ENCODE data around the gene RFX8. TPM values are rescaled to one million over a fixed set of nuclear protein-coding genes. Genes with fewer than 3 reads are reported as not detected.
A peak's percentile ranks its signal among the peaks of the same experiment; 100 is the strongest.

RFX8 gene
- polyA plus RNA-seq, 1 experiment, result 1.8 TPM

- H3K9me3 ChIP-seq (ENCODE audit: control insufficient read depth, insufficient read depth, low read length), result no peaks in the 10 kb centered on the region
- DNase-seq (ENCODE audit: low read depth, low spot score), result no peak
- no peak for TF ChIP-seq CTCF (IDR thresholded peaks at IDR 0.05; ENCODE audit: low read depth, low read length)
- H3K27me3 ChIP-seq (ENCODE audit: control insufficient read depth, insufficient read depth, low read length), result no peaks in the 10 kb centered on the region
- ChIA-PET POLR2A (no interaction called here), CTCF (interaction anchor here (0.8 kb wide), 1 partner anchor 330 kb away, joined by 5 read pairs; no protein-coding TSS in a partner anchor)
- H3K27ac ChIP-seq (ENCODE audit: low read depth, low read length), result no peak overlapping the region
- no peak overlapping the region for H3K4me3 ChIP-seq (ENCODE audit: low read depth, low read length)
Measured at GRCh38 chr2:101502095-101502494, 27.2 kb upstream of the RFX8 start.

DNA sequence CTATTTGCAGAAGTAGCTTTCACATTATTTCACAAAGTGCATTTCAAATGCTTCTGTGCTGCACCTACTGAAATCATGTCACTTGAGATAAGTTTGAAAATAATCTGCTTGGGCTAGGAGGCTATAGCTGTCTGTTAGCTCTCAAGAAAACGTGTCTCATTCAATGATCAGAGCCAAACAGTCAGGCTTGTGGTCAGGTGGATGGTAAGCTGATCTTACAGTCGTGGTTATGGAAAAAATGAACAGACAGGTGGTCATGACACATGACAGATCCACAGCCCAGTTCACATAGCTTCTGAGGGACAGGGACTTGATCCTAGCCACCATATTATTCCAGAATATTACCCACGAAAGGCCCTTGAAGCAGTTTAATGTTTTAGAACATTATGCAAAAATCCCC lies 26.5 kb upstream of the RFX8 start:
- Histone ChIP-seq H3K9me3 (ENCODE audit: control insufficient read depth, insufficient read depth, low read length) (no peaks in the 10 kb centered on the region), H3K27me3 (ENCODE audit: control insufficient read depth, insufficient read depth, low read length) (no peaks in the 10 kb centered on the region), H3K4me3 (ENCODE audit: low read depth, low read length) (no peak overlapping the region), H3K27ac (ENCODE audit: low read depth, low read length) (no peak overlapping the region)
- DNase-seq (ENCODE audit: low read depth, low spot score), result no peak
- CTCF ChIA-PET, result interaction anchor here (1.2 kb wide), 1 partner anchor 17 kb away, joined by 4 read pairs; no protein-coding TSS in a partner anchor
- POLR2A ChIA-PET, result interaction anchor here (0.5 kb wide), 1 partner anchor 54 kb away, joined by 3 read pairs; no protein-coding TSS in a partner anchor
- no peak for TF ChIP-seq CTCF (IDR thresholded peaks at IDR 0.05; ENCODE audit: low read depth, low read length)

GRCh38 chr2:101500860-101501259 lies 25.9 kb upstream of the RFX8 start:
- Histone ChIP-seq H3K4me3 (ENCODE audit: low read depth, low read length) (no peak overlapping the region), H3K9me3 (ENCODE audit: control insufficient read depth, insufficient read depth, low read length) (no peaks in the 10 kb centered on the region), H3K27me3 (ENCODE audit: control insufficient read depth, insufficient read depth, low read length) (no peaks in the 10 kb centered on the region), H3K27ac (ENCODE audit: low read depth, low read length) (no peak overlapping the region)
- no peak for DNase-seq (ENCODE audit: low read depth, low spot score)
- ChIA-PET POLR2A (interaction anchor here (0.5 kb wide), 1 partner anchor 54 kb away, joined by 3 read pairs; no protein-coding TSS in a partner anchor), CTCF (interaction anchor here (1.2 to 1.4 kb wide), 2 partner anchors 18 to 159 kb away, joined by 4 read pairs; no protein-coding TSS in a partner anchor)
- TF ChIP-seq CTCF (IDR thresholded peaks at IDR 0.05; ENCODE audit: low read depth, low read length), result no peak

DNA sequence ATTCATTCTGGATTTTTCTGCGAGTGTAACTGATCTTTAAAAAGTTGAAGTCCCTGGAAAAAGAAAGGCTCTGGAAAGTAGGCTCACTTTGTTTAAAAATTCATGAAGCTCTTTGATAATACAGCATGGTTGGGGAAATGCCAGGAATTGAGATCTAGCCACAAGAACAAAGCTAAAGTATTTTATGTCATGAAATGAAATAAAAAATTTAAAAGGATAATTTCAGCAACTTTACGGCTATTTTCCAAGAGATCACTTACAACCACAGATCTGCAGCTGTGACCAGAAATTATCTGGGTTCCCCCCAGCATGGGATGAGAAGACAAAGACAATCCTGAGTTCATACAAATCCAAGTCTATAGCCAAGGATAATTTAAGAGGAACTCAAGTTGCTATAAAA lies 25.3 kb upstream of the RFX8 start:
- DNase-seq (ENCODE audit: low read depth, low spot score), result no peak
- TF ChIP-seq CTCF (IDR thresholded peaks at IDR 0.05; ENCODE audit: low read depth, low read length), result no peak
- ChIA-PET CTCF (interaction anchor here (0.9 to 1.4 kb wide), 3 partner anchors 81 to 331 kb away, joined by 3 to 6 read pairs (median 4); no protein-coding TSS in a partner anchor), POLR2A (no interaction called here)
- Histone ChIP-seq H3K9me3 (ENCODE audit: control insufficient read depth, insufficient read depth, low read length) (no peaks in the 10 kb centered on the region), H3K27me3 (ENCODE audit: control insufficient read depth, insufficient read depth, low read length) (no peaks in the 10 kb centered on the region), H3K4me3 (ENCODE audit: low read depth, low read length) (no peak overlapping the region), H3K27ac (ENCODE audit: low read depth, low read length) (peak overlapping the region; percentile 22)

DNA sequence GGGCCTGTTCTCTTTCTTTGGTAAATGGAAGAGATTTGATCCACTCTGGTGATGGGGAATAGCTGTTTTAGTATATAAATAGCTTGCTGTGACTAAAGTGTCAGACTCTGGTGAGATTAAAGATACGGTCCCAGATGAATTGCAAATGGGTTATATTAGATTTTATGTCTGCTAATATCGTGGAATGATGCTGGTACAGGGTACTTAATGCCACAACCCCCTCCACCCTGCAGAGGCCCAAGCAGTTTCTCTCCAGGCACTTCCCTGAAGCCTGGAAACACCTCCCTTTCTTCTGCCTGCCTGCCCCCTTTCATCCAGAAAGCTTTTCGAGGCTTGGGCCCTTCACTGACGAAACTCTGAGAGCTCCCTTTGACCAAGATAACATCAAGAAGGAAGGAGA lies 21.4 kb upstream of the RFX8 start:
- no peak for DNase-seq (ENCODE audit: low read depth, low spot score)
- Histone ChIP-seq H3K27me3 (ENCODE audit: control insufficient read depth, insufficient read depth, low read length) (no peaks in the 10 kb centered on the region), H3K4me3 (ENCODE audit: low read depth, low read length) (no peak overlapping the region), H3K9me3 (ENCODE audit: control insufficient read depth, insufficient read depth, low read length) (no peaks in the 10 kb centered on the region), H3K27ac (ENCODE audit: low read depth, low read length) (no peak overlapping the region)
- TF ChIP-seq CTCF (IDR thresholded peaks at IDR 0.05; ENCODE audit: low read depth, low read length), result no peak
- CTCF ChIA-PET, result interaction anchor here (0.6 kb wide), 1 partner anchor 259 kb away, joined by 4 read pairs; no protein-coding TSS in a partner anchor
- POLR2A ChIA-PET, result no interaction called here
